HG03439 (cell line): ENCODE measurements around the gene UBE2M.

ENCODE experiments used
- ATAC-seq: cut with Tn5 transposase; IDR thresholded peaks from one replicate; pipeline ENCODE4 v1.9.1; 2021; ENCODE audit warnings: mild to moderate bottlenecking, moderate library complexity; ENCODE audit not compliant: unreplicated experiment

UBE2M gene

GRCh38 chr19:58571575-58571947 is 13.2 kb upstream of the UBE2M start:
- ATAC-seq, result no peak

GRCh38 chr19:58570770-58571574 is 12.6 kb upstream of the UBE2M start:
- no peak for ATAC-seq

GRCh38 chr19:58569943-58570670 is 11.7 kb upstream of the UBE2M start:
- no peak for ATAC-seq

- no peak for ATAC-seq
Measured at GRCh38 chr19:58569191-58569942, 11.0 kb upstream of the UBE2M start.

- ATAC-seq, result no peak
Measured at GRCh38 chr19:58568453-58569130, 10.2 kb upstream of the UBE2M start.

- no peak for ATAC-seq
Measured at GRCh38 chr19:58566989-58567388, 8.6 kb upstream of the UBE2M start.

GRCh38 chr19:58563823-58564222 is 5.4 kb upstream of the UBE2M start:
- no peak for ATAC-seq

GRCh38 chr19:58563034-58563573 is 4.7 kb upstream of the UBE2M start:
- ATAC-seq, result no peak

GRCh38 chr19:58562122-58563033 is 4.0 kb upstream of the UBE2M start:
- no peak for ATAC-seq

- ATAC-seq, result no peak
Measured at GRCh38 chr19:58561373-58562121, 3.1 kb upstream of the UBE2M start.

- ATAC-seq, result no peak
Measured at GRCh38 chr19:58560921-58561320, 2.5 kb upstream of the UBE2M start.

GRCh38 chr19:58560007-58560887 is 1.8 kb upstream of the UBE2M start:
- no peak for ATAC-seq

- ATAC-seq, result no peak
Measured at GRCh38 chr19:58559275-58560006, 1.0 kb upstream of the UBE2M start.

- ATAC-seq, result peak; percentile 55
Measured at GRCh38 chr19:58558623-58559274, 338 bp upstream of the UBE2M start.

- no peak for ATAC-seq
Measured at GRCh38 chr19:58557221-58558065, 968 bp downstream of the UBE2M start.

- no peak for ATAC-seq
Measured at GRCh38 chr19:58556622-58557220, 1.7 kb downstream of the UBE2M start.
